HG03025 (cell line): ENCODE results near the gene SYCP2.

Experiments
- ATAC-seq: cut with Tn5 transposase; IDR thresholded peaks from one replicate; pipeline ENCODE4 v1.9.1; 2021; ENCODE audit warnings: mild to moderate bottlenecking, moderate library complexity; ENCODE audit not compliant: unreplicated experiment, low FRiP score

Gene SYCP2

DNA sequence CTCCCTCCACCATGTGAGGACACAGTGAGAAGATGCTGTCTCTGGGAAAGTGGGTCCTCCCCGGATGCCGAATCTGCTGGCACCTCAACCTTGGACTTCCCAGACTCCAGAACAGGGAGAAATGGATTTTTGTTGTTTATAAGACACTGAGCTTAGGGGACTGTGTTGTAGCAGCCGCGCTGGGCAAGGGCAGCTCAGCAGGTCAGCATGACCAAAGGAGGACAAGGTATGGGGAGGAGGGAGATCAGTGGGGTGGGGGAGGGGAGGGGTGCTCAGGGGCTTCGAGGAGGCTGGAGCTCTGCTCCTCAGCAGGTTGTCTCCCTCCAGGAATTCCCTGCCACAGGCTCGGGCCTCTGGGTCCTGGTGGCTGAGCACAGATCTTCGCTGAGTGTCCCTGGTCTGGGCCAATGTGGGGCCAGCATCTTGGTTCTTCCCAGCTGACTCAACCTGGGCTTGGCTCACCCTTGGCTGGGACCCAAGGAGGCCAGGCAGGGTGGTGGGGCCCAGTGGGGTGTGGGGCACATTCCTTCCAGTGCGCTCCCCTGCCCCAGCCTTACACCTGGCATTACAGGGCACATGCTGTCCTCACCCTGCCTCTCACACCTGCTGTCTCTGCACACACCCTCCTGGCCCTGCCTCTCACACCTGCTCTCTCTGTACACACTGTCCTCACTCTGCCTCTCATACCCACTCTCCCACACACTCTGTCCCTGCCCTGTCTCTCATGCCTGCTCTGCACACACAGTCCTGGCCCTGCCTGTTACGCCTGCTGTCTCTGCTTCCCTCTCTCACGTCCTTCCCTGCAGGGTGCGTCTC is 107.3 kb downstream of the SYCP2 start:
- ATAC-seq: no peak

DNA sequence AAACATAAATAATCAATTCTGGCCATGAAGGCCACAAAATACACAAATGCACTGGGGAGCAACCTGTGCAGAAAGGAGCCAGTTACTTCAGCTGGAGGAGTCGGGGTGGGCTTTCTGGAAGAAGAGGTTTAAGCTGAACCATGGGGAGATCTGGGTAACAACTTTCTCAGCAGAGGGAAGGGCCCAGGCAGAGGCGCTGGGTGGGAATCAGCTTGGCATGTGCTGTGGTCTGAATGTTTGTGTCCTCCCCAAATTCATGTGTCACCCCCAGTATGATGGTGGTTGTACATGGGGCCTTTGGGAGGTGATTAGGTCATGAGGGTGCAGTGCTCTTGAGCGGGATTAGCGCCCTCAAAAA is 107.9 kb downstream of the SYCP2 start:
- ATAC-seq: no peak

DNA sequence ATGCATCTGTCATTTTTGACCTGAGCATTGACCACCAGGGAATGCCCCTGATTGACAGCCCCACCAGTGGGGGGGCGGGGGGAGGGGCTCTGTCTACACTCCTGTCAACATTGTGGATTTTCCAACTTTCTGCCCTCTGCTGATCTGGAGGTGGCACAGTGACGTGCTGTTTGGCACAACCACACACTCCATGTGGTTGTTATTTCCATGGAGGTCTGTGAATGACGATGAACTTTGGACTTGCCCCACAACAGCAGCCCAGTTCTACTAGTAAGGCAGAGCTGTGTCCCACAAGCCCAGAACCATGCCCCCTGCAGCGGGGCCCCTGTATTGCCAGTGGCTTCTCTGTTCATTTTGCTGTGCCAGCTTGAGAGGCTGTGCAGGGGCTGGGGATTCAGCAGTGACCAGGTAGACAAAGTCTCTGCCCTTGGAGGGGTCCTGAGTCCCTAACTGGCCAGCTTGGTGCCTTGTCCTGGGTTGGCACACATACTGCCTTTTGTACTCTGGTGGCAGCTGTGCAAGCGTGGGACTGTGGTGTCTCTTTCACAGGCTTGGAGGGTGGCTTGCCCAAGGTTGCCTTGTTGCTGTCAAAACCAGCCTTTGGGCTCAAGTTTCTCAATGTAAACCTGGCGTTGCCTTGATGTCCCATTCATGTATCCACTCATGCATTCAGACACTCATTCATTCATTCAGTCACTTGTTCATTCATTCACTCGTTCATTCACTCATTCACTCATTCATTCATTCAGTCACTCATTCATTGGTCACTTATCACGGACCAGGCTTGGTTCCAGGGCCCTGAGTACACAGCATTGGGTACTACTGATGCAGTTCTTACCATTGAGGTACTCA is 108.5 kb downstream of the SYCP2 start:
- no peak for ATAC-seq

DNA sequence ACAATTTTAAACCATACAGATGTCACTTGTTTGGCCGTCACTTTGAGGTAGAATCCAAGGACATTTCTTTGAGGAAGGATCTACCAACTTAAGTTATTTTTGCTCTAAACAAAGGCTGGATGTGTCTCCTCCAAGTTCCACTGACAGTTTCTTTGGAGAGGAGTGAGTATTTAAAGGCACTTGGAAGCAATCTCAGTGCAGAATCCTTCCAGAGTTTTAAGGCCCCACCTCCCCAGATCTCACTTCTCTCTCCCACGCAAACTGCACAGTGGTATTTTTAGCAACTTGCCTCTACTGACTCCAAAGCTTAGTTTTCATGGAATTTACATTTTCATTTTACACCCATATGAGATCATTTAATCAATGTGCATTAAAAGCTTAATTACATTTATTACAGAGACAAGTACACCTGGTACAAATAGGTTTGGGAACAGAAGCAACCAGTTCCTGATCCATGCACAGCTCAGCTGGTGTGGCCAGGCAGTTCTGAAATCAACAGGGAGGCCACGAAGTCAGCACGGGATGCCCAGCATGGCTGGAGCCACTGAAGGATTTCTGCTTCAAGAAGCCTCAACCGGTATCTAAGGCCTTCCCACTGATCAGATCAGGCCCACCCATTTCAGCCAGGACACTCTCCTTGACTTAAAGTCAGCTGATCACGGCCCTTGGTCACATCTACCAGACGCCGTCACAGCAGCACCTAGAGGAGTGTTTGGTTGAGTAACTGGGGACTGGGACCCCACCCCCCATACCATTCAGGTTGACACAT is 109.8 kb downstream of the SYCP2 start:
- ATAC-seq: no peak

DNA sequence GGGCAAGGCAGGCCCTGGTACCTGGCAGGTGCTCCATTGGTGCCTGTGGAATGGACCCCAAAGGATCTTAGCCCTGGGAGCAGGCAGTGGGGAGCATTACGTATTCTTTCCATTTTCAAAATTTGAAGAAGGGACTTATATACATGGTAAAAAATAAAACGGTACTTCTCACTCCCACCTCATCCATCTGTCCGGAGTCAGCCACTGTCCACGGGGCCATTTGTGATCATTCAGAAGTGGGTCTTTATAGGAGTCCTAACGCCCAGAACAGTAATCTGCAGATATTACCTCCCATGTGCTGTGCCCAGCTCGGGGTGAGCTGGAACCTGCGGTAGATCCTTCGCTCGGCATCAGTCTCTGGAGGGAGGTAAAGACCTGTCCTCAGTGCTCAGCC is 110.4 kb downstream of the SYCP2 start:
- no peak for ATAC-seq

DNA sequence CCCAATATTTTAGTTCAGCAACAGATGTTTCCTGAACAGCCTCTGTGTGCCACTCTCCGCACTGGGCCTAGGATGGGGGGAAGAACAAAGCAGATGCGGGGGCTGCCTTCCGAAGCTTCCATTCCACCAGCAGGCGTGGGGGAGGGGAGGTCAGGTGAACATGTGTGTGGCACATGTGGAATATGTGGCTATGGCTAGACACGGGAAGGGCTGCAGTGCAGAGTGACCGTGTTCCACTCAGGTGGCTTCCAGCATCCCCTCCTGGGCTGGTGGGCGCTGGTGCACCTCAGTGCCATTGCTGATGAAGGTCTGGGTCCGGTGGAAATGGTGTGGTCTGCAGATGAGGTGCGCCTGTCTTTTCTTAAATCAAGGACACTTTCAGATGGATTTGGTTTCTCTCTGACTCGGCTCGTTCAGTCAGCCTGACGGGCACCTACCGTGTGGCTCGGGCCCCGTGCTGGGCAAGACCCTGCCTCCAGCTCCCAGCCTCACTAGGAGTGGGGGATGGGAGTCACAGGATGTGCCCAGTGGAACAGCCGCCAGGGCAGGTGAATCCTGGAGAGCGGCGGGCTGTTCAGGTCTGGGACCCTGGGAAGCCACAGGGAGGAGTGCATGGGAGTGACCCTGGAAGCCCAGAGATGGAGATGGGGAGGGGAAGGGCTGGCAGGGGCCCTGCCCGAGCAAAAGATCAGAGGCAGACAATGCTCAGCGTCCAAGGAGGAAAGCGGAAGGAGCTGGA is 111.0 kb downstream of the SYCP2 start:
- no peak for ATAC-seq

DNA sequence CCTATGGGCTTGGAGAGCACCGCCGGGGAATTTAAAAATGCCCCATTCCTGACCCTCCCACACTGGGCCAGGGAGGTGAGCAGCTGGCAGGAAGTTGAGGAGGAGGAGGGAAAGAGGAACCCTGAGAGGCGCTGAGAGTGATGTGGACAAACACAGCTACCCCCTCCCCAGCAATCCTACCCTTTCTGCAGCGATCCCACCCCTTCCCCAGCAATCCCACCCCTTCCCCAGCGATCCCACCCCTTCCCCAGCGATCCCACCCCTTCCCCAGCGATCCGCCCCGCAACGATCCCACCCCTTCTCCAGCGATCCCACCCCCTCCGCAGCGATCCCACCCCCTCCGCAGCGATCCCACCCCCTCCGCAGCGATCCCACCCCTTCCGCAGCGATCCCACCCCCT is 111.6 kb downstream of the SYCP2 start:
- ATAC-seq: no peak

DNA sequence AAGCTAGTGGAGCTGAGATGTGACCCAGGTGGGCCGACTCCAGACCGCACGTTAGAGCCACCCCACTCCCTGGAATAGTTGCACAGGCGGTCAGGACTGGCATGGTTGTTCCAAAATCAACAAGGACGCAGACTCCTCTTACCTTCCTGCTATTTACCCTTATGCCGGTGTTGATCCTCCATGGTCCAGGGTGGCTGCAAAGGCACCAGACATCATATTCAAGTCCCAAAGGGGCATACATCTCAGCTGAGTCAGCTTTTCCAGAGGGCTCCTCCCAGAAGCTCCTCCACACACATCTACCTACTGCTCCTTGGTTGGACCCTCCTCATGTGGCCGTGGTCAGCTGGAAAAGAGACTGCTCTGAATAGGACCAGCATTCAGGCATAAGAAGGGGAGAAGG is 112.2 kb downstream of the SYCP2 start:
- no peak for ATAC-seq

DNA sequence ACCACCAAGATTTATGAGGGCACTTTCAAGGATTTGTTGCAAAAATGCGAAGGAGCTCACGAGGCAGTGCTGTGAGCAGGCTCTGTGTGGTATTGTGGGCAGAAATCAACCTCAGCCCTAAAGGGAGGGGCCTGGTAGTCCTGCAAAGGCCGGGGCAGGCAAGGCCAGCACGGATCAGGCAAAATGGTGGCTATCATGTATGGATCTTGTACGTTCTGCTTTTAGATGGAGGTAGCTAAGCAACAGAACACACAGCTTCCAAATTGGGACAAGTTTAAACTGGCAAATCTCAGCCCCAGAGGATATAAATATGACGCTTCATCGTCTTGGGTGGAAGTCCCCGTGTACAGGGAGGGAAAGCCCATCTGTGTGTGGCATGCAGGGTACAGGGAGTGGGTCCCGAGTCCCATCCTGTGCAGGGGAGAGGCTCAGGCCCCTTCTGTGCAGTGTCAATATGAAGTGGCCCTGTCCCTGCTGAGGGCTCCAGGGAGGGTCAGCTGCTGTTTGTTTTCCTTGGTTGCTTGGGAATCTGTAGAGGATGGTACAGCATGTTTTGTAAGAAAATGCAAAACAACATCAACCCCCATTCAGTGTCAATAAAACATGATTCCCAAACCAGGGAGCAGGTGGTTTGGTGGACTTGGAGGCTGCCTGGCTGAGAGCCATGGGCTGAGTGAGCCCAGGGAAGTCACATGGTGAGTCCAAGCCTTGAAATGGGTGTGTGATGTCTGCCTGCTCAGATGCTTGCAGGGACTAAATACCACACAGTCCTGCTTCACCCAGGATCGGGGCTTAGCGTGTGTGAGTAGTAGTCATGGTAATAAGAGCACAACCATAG is 113.0 kb downstream of the SYCP2 start:
- ATAC-seq: no peak

DNA sequence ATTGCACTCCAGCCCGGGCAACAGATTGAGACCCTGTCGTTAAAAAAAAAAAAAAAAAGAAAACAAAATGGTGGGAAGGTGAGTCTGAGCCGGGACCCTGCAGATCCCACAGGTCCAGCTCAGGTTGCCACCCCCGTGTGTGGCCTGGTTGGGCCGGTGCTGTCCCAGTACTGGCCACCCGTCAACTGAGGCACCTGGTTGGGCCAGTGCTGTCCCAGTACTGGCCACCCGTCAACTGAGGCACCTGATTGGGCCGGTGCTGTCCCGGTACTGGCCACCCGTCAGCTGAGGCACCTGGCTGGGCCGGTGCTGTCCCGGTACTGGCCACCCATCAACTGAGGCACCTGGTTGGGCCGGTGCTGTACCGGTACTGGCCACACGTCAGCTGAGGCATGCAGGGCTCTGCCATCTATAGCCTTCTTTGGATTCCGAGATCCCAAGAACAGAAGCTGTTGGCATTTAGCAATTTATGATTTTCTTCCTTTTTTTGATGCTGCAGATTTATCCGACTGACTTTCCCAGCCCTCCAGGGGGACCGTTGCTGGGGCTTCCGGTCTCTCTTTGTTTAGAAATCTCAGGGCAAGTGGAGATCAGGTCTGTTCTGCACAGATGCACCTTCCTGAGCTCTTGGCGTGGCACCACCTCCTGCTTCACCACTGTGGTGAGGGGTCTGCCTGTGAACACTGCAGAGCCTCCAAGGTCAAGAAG is 113.8 kb downstream of the SYCP2 start:
- no peak for ATAC-seq

DNA sequence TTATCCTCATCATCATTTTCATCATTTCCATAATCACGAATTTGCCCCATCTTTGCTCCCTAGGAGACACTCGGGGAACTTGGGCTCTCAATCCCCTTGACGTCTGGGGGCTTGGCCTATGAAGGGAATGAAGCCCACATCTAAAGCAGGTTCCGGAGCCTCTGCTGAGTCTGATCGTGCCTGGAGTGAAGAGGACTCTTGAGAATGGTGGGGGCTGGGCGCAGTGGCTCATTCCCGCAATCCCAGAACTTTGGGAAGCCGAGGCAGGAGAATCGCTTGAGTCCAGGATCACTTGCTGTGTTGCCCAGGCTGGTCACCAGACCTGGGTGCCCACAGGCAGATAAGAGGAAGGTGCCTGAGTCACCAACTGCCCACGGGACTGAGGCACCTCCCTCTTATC is 114.5 kb downstream of the SYCP2 start:
- no peak for ATAC-seq

DNA sequence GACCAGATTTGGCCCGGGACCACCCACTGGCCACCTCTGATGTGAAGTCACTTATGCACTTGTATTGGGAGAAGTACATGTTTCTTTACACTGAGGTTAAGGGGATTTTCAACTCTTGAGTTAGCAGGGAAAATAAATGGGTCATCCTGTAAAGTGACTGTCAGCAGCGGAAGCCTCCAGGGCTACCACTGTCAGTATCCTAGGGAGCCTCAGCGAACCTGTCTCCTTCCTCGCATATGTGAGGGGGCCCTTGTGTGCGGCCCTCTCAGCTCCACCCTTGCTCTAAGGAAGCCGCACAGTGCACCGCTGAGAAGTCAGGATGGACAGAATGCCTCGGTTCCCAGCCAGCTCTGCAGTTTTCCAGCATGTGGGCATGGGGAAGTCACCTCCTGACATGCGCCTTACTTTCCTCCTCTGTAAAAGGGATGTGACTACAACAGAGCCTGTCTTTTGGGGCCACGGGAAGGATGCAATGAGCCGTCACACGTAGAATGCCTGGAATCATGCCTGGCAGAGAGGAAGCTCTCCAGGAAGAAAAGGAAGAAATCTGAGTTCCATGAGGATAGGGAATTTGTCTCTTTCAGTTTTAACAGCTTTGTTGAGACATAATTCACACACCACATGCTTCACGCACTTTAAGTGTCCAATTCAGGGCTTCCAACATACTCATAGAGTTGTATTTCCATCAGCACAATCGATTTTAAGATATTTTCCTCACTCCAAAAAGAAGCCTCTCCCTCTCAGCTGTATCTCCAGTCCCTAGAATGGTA is 115.4 kb downstream of the SYCP2 start:
- ATAC-seq: no peak

DNA sequence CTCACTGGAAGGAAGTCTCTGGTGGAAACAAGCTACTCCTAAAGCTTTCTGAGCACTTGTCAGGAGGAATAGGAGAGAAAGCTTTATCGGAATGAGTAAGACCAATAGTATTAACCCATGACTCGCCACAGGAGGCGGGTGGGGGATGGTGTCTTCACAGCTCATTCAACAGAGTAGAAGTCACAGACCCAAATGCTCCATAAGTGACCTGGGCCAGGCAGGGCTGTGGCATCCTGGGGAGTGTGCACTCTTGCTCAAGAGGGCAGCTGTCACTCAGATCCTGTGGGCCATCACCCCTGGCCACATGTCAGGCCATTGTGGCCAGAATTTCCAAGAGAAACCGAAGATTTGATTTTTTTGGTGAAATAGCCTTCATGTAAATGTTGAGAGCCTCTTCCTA is 116.0 kb downstream of the SYCP2 start:
- no peak for ATAC-seq

DNA sequence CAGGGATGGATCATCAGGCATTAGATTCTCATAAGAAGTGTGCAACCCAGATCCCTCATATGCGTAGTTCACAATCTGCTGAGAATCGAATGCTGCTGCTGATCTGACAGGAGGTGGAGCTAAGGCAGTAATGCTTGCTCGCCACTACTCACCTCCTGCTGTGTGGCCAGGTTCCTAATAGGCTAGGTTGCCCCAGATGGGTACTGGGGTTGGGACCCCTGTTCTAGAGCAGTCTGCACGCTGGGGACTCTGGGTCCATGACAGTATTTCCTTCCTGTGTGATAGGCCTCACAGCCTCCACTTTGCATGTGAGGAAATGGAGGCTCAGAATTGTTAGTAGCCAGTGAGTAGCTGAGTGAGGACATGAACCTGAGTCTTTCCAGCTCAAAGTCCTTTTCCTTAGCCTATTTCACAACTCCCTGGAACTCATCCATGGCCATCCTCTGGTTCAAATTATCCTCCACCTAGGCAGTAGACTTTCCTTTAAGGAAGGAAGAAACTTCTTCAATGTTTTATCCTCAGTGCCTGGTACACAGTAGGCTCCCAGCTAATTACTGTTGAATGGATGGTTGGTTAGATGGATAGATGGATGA is 117.2 kb downstream of the SYCP2 start:
- no peak for ATAC-seq

DNA sequence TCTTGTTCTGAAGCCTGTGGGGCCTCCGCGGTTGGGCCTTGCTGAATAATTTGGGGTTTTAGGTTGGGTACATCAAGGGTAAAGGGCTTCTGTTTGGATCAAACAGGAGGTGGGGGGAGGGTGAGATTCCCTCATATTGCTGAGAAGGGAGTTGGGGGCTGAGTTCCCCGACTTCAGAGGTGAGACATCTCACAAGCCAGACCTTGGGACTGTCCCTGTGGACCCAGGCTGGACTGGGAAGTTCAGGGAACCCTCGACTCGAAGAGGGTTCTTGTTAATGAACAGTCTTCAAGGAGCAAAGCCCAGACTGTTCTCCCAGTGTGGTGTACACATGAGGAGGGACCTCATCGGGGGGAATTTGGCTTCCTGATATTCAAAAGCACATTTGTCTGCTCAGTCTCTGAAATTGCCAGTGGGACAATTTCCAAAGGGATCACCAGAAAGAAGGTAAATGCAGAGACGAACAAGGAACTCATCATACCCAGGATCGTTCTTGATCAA is 118.5 kb downstream of the SYCP2 start:
- no peak for ATAC-seq

DNA sequence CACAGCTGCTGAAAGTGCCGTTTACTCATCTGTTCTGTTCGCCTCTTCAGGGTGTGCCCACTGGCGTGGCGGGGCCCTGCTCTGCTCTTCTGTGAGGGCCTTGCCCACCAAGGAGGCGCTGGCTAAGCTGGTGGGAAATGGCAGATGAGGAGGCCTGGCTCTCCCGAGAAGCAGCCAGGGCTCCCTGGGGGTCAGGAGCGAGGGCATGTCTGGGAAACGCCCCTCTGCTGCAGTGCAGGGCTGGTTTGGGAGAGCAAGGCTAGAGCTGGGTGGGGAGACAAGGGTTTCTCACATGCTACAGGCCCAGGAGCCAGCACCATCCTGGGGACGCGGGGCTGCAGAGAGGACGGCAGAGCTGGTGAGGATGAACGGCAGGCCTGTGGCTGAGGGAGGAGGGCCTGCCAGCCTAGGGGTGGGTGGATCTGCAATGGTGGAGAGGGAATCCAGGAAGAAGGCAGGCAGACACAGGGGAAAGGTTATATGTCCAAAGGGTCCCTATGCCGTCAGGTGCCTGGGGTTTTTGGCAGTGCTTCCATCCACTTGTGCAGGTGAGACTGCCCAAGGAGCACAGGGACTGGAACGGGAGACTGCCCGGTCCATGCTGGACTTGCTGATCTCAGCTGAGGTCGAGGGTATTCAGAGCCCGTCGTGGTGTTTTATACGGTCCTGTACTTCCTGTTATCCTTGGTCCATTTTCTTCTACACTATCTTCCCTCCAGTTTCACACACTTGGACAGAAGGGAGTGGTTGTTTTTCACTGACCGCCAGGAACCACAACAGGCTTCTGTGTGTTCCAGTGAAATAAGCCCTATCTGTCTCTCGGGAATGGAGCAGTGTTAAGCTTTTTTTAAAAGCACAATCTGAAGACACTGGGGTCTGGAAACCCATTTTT is 119.2 kb downstream of the SYCP2 start:
- no peak for ATAC-seq
